ENCODE data around the gene PWP2.
"Not testable (repeated sequence)": the region's sequence is repeated elsewhere in the genome, so short reads cannot be mapped to it uniquely, and the experiment has no call there.

GRCh38 chr21:44098507-44098906 lies 8.7 kb upstream of the PWP2 start:
- TF ChIP-seq CTCF (conservative IDR thresholded peaks at IDR 0.05 in 1 of 2, IDR thresholded peaks at IDR 0.05 in 1 of 2; ENCODE audit: extremely low read depth in 1 of 2, insufficient read depth in 1 of 2, low read depth in 1 of 2, low read length in 2 of 2); EZH2 (IDR thresholded peaks at IDR 0.05; ENCODE audit: borderline replicate concordance, low read length): not testable (repeated sequence)
